Hematopoietic multipotent progenitor cell treated with erythropoietin and hydrocortisone succinate and interleukin-3 and kit ligand, for 8 days (in vitro differentiated cells): ENCODE measurements around the gene TTLL12.

ENCODE experiments used
- DNase-seq: peaks from one replicate; pipeline ENCODE4 v3.0.0-alpha.2; 2015

Gene TTLL12

DNA sequence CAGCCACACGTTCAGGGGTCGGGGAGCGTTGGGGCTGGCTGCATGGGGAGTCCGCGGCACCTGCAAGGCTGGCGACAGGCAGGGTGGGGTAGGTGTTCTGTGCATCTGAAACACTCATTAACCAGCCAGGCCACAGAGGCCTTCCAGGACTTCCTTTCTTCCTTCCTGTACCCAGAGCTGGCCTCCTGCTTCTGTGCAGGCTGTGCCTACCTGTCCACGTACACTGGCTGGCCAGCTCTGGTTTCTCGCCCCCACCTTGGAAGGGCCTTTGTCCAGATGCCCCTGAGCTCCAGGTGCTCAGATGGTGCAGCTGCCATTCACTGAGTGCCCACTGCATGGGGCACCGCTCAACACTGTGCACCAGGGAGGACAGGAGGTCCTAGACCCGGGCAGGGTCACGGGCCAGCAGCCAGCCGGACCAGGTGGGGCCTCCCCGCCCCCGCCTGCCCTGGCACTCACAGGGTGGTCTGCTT is 15.9 kb downstream of the TTLL12 start:
- DNase-seq, result no peak

DNA sequence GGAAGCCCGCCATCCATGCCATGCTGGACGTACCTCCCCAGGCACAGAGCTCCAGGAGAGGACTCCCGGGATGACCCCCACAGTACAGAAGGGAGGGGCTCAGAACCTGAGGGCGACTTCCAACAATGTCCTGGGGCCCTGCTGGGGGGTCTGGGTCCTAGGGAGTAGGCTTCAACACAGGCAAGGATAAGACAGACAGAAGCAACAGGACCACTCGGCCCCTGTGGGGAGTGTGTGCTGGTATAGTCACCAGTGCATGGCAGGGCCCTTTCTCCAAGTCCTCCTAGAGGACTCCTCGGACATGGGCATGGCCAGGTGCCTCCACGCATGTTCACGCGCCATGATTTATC is 16.8 kb downstream of the TTLL12 start:
- DNase-seq, result no peak

DNA sequence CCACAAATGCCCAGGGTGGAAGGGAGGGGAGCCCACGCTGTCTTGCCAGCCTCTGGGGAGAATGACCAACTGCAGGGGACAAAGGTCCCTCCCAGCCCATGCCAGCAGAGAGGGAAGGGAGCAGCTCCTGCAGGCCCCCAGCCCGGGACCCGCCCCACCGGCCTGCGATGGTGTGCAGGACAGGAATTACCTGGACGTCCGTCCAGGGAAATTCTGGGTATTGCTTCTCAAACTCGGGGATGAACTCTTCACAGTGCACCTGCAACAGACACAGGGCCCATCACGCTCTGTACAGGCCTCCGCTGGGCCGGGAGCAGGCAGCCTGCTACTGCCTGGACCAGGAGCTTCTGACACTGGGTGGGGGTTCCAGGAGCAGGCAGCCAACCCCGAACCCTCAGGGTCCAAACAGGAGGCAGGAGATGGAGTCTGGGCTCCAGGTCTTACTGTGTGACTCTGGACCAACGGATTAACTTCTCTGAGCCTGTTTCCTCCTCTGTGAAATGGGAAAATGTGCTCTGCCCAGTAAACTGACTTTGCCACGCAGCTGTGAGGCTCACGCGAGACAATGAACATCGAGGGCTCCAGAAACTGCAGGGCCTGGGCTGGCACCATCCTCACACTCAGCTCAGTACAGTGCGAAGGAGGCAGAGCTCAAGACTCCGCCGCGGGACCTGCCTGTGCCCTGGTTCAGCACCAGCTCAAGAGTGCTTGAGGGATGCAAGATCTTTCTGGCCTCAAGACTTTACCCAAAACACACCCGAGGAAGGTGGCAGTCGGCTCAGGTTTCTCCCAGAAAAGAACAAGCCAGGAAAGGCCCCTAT is 17.4 kb downstream of the TTLL12 start:
- no peak for DNase-seq

DNA sequence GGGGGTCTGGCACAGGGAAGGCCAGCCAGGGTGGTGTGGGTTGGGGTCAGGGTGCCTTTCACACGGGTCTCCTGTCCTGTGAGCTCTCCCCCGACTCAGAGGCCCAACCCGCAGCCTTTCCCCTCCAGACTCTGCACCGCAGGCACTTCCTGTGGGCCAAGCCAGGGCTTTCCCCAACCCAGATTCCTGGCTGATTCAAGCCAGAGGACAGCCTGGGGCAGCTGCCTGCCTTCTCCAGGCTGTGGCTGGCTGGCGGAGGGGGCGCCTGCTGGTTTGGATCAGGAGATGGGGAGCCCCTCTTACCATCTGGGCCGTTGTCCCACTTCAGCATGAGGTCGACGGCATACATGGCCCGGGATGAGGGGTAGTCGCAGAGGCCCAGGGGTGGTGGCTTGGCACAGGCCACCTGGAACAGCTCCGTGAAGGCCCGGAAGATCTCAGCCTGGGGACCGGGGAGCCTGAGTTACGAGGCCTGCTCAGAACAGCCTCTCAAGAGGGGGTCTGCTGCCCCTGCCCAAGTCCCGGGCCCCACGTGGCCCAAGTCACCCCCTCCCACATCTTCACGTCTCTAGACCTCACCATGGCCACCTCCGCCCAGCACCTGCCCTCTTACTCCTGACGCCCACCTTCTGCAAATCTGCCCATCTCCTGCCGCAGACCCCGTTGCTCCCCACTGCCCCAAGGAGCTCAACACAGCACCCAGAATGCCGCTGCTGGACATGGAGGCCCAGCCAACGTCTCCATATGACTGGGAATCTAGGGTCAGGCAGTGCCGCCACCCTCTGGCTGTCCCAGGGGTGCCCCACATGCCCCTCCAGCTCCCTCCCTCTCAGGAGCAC is 18.2 kb downstream of the TTLL12 start:
- no peak for DNase-seq

DNA sequence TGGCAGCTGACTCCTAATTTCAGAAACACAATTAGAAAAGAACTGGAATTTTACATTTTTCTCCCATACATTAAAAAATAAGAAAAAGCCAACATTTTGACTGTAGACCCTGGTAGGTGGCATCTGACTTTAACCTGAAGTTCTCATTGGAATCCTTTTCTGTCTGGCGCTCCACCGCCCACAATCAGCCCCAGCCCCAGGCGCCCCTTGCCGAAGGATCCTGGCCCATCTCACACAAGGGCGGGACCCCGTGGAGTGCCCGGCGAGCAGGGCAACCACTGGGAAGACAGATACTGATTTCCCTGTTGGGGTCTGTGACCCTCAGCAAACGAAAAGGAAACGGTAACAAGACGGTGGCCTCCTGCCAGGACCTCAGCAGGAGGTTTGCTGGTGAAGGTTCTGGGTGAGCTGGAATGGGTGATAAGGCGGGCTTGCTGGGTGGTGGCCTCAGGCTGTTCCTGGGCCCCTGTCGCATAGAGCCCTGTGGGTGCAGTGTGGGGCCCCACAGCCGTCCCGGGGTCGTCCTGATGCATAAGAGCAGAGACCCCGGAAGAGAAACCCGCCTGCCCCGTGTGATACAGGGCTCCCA is 19.8 kb downstream of the TTLL12 start:
- DNase-seq, result peak; percentile 90

DNA sequence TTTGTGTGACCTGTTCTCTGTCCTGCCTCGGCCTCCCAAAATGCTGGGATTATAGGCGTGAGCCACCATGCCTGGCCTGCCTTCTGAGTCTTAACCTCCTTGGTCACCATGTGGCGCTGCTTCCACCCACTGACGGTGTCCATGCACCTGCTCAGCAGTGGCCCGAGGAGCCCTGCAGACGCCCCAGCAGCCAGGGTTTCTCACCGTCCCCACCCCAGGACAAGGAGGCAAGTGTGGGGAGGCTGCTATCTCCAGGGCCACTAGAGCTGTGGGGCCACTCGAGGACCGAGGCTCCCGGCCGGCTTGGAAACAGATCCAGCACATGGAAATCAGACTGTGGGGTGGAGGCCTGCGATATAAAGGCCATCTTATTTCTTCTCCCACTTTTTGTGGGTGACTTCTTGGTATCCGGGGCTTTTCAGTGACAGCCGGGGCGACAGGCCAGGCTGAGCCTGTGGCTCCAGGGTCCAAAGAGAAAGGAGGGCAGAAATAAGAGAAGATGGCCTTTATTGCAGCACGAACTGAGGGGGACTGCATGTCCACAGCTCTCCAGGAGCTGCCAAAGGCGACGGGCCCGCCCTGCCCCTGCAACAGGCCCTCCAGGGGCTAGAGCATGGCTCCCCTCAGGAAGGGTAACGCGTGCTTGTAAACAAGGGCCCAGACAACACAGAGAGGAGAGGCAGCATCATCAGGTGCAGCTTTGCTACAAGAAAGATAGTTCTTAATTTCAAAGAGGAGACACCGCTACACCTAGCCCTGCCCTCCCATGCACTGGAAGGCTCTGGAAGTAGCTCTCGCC is 20.6 kb downstream of the TTLL12 start:
- DNase-seq, result no peak

DNA sequence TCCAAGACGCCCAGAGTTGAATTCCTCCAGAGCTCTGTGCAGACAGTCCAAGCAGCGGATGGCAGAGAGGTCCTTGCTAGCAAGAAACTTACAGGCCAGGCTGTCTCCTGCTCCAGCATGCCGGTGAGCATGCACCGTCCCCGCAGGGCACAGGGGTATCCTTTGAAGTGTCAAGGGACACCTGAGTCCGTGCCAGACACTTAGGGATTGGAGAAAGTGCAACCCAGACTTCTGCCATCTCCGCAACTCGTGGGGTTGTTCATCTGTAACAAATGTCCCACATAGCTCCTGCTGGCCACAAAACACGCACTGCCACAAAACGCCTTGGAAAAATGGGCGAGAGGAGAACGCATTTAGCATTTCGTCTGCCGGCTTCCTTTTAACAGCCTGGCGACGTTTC is 22.3 kb downstream of the TTLL12 start:
- no peak for DNase-seq

DNA sequence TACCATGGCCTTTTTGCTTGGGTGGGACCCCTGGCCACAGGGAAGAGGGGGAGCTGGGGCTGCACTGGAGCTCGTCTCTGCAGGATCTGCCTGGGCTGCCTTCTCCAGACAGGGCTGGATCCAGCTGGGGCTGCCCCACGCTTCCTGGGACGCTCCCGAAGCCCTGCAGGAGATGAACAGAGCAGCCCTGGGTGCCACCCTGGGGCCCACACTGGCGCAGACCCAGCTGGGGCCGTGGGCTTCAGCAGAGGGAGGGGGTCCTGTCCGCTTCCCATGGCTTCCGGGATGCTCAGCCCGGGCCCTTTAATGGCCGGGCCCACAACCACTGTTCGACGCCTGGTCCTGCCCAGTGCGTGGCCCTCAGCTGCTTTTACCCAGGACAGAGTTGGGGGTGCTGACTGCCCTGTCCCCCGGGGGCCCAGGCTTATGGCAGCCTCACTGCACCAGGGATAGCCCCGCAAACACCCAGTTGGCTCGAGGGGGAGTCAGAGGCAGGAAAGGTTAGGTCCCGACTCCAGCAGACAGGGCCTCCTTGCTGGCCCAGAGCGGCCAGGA is 23.6 kb downstream of the TTLL12 start:
- no peak for DNase-seq

DNA sequence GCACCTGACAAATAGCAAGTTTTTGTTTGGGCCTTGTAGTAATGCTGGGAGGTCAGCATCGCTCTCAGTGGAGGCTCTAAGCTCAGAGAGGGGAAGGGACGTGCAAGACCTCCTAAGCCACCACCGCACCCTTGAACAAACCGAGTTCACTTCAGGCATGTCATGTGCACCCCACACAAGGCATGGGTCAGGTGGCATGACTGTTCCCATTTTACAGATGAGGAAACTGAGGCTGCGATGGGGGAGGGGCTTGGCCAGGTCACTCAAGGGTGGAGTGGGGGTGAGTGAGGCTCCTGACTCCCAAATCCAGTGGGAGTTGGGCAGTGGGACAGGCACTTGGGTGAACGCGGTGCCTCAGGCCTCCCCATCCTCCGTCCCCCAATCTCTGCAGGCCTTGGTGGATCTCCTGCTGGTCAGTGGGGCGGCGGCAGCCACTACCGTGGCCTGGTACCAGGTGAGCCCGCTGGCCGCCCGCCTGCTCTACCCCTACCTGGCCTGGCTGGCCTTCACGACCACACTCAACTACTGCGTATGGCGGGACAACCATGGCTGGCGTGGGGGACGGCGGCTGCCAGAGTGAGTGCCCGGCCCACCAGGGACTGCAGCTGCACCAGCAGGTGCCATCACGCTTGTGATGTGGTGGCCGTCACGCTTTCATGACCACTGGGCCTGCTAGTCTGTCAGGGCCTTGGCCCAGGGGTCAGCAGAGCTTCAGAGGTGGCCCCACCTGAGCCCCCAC is 24.4 kb downstream of the TTLL12 start:
- no peak for DNase-seq

DNA sequence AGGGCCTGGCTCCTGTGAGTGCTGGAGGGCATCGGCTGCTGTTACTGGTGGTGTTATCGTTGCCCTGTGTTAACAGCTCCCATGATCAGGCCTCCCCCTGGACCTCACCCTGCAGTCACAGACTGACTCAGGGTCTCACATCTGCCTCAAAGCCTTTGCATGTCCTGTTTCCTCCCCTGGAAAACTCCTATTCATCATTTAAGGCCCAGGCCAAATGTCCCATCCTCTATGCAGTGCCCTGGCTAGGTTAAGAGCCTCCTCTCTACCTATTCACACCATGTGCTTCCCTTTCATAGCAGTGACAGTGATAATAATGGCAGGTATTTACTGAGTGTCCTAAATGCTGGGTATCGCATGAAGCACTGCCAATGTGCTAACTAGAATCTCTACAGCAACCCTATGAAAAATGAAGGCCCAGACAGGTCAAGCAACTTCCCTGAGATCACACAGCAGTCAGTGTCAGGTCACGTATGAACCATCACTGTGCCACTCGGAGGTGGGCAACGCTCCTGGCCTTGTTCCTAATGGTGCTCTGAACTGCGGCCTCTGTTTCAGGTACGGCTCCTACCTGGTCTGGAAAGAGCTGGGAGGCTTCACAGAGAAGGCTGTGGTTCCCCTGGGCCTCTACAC is 26.3 kb downstream of the TTLL12 start:
- no peak for DNase-seq

DNA sequence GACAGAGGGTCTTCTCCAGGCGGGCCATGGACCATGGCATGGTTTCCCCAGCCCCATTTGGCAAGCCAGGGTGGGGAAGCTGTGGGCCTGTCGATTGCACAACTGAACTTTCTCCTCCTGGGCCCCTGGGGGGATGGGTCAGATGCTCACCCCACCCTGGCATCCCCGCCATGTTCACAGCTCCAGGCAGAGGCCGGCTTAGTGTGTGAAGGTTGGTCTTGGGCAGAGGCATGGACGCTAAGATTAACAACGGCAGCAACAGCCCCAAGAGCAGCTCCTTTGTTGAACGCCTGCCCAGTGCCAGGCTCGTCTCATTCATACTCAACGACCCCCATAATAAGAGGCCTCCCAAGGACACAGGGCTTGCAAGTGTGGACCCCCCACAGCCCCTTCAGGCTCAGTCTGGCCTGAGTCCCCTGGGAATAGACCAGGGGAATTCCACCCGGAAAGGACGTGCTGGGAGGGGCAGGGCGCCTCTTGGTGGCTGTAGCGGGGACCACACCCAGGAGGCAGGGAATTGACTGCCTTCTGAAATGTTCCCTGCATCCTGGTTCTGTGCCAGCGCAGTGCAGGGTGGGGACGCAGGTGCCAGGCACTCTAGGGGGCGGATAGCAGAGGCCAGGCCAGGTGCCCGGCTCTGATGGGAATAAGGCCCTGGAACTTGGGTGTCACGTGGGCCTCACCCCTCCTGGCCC is 27.3 kb downstream of the TTLL12 start:
- no peak for DNase-seq

DNA sequence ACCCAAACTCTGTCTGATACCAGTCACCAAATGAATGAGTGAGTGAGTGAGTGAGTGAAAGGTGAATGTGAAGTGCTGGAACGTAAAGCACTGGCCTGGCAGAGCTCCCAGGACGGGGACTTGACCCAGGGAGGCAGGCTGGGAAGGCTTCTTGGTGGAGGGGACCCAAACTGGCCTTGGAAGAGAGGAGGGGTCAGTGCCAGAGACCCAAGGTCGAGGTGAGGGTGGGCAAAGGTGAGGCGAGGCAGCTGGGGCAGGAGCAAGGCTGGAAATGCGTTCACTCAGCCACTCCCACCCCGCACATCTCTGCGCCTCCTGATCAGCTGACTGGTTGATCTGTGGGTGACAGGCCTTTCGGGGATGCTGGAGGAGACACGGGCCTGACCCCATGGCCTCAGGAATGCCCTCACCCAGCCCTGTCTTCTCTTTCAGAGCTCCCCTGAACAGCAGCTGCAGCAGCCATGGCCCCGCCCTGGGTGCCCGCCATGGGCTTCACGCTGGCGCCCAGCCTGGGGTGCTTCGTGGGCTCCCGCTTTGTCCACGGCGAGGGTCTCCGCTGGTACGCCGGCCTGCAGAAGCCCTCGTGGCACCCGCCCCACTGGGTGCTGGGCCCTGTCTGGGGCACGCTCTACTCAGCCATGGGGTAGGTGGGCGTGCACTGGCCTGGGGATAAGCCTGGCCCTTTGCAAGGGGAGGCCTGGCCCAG is 28.0 kb downstream of the TTLL12 start:
- no peak for DNase-seq

DNA sequence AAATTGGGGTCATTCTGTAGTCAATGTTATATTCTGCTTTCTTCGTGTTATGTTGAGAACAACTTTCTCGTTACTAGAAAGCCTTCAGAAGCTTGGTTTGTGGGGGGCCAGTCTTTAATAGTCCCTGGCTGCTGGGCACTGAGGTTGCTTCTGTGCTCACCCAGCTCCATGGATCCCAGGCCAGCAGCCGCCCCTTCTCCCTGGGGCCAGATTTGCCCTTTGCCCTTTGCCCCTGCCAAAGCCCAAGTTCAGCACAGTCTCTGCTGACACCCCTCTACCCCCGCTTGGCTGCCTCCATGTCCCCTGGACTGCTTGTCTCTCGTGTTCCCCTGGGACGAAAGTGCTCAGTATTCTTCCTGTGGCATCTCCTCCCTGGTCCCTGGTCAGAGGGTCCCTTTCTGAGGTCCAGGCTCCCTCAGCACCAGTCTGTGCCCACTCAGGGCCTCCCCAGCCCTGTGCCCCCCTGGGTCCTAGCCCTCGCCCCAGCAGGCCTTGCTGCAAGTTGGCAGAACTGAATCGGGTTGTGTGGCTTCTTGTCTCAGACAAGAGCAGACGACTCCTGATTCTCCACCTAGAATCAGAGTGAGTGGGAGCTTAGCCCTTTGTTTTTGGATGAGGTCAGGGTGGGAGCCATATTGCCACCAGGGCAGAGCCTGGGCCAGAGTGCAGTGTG is 28.9 kb downstream of the TTLL12 start:
- no peak for DNase-seq

DNA sequence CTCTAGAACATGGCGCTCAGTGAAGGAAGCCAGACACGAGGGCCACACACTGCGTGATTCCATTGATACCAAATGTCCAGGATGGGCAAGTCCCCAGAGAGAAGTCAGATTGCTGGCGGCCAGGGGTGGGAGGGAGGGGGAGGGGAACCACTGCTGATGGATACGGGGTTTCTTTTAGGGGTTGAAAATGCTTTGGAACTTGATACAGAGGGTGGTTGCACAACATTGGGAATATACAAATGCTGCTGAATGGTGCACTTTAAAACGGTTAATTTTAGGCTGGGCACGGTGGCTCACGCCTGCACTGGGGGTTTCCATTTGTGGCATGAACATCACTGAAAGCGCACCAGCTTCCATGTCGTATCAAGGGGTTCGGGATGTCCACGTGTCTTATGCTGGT is 30.5 kb downstream of the TTLL12 start:
- no peak for DNase-seq

DNA sequence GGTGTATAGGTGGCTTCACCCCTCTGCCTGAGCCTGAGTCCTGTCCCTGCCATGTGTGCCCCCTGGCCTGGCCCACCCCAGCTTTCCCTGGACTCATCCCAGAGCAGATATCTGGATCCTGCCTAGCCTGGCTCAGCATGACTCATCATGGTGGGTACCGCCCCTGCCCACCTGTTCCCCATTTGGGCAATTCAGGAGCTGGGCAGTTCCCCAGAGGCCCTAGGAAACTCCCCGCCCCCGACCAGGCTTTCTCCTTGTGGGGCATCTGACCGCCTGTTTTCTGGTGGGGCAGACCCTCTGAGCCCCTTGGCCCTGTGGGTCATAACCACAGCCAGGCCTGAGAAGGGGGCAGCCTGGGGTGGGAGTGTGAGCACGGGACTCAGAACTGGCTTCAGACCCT is 31.1 kb downstream of the TTLL12 start:
- no peak for DNase-seq

DNA sequence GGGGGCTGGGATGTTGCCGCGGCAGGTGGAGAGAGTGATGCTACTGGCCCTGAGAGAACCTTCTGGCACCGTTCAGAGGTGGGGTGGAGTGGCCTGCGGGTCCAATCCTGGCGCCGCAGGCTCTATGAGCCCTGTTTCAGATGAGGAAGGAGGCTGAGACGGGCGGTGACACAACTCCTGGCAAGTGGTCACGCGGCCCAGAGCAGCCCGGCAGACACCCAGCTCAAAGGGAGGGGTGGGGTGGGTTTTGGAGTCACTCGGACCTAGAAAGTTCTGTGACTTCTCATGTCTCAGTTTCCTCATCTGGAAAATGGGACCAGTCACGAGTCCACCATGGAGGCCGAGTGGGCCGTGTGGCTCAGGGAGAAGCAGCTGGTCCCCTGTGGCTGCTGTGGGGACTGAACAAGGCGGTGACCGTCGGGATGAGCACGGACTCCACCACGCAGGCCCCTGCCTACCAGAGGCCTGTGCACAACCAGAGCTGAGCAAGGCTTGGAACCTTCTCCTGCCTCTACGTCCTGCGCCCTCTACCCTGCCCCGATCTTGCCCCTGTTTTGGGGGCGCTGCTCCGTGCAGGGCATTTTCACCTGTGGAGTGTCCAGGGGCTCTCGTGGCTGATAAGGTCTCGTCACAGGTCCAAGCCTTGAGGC is 31.9 kb downstream of the TTLL12 start:
- no peak for DNase-seq

DNA sequence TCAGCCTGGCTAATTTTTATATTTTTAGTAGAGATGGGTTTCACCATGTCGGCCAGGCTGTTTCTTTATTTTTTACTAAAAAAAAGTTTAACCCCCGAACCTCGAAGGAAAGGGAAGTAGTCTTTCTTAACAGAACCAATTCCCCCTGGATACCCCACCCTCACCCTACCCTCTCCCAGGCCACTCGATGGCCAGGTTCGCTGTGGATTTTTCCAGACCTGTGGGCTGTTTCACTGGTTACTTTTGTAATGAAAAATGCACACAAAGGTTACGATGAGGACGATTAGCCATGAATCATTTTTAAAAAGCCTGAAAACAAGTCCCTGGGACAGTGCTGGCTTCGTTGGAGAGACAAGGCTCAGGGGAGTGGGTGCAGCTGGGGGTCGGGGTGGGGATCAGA is 33.0 kb downstream of the TTLL12 start:
- no peak for DNase-seq

DNA sequence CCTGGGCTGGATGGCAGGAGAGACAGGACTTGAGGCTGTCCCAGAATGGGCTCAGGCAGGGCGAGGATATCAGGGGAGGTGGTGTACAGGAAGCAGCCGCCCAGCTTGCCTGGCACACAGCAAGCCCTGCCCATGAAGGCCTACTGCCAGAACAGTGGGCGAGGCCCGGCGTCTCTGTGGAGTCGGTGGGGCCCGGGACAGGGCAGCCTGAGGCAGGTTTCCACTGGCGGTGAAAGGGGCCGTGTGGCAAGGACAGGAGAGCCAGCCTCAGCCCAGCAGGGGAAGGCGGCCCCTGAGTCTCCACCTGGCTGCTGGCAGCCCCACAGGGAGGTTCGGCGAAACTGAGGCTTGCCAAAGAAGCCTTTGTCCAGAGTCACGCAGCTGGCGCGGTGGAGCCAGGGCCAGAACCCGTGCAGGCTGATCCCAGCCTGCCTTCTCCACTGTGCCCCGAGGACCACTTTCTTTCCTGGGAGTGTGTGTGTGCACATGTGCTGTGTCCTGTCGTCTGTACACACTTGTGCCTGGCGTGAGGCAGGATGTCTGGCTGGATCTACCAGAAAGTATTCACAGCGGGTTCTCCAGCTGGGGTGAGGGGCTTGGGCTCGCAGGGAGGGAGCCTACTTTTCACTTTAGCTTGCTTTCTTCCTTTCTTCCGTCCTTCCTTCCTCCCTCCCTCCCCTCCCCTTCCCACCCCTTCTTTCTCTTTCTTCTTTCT is 34.4 kb downstream of the TTLL12 start:
- peak; percentile 91 for DNase-seq
